Esophagus squamous epithelium (tissue), 4 donors: Measurements from ENCODE around the gene STN1.

Experiments used
- POLR2A ChIP-seq, 4 donors: fragments of 450-650 bp; IDR thresholded peaks; one replicate each; pipeline ENCODE4 v1.6.1; 2017; ENCODE audit warnings: antibody characterized with exemption in 4 of 4, mild to moderate bottlenecking in 4 of 4, moderate library complexity in 3 of 4
- TF ChIP-seq, protein P1 (sequence below), 6 experiments: fragments of 450-650 bp in 4 of 6; fragments of 200-600 bp in 2 of 6; sonication (generic) in 2 of 6; IDR thresholded peaks; one replicate each; pipeline ENCODE4 v1.5.1; 2016 to 2019; ENCODE audit warnings: antibody characterized with exemption in 6 of 6, mild to moderate bottlenecking in 4 of 6, moderate library complexity in 4 of 6

DNA sequence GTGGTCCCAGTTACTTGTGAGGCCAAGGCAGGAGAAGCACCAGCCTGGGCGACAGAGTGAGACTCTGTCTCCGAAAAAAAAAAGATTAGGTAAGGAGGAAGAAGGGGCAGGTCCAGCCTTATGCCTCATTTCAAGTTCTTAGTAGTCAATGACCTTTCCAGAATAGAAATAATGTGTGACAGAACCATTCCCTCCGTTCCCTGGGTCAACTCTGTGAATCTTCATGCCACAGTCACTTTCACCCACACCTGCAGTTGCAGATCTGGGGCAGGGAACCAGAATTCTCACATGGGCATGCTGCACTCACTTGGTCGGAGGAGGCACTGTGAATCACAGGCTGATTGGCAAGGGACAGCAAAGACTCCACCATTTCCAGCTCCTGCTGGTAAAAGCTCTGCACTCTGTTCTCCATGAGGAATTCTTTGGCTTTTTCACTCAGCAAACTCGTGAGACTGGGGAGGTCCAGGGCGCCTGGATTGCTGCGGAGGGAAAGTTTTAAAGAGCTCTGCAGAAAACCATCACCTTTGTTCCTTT, 20.7 kb downstream of the STN1 start:
- TF ChIP-seq, protein P1, sequence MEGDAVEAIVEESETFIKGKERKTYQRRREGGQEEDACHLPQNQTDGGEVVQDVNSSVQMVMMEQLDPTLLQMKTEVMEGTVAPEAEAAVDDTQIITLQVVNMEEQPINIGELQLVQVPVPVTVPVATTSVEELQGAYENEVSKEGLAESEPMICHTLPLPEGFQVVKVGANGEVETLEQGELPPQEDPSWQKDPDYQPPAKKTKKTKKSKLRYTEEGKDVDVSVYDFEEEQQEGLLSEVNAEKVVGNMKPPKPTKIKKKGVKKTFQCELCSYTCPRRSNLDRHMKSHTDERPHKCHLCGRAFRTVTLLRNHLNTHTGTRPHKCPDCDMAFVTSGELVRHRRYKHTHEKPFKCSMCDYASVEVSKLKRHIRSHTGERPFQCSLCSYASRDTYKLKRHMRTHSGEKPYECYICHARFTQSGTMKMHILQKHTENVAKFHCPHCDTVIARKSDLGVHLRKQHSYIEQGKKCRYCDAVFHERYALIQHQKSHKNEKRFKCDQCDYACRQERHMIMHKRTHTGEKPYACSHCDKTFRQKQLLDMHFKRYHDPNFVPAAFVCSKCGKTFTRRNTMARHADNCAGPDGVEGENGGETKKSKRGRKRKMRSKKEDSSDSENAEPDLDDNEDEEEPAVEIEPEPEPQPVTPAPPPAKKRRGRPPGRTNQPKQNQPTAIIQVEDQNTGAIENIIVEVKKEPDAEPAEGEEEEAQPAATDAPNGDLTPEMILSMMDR (IDR thresholded peaks at IDR 0.05) = no peak
- TF ChIP-seq POLR2A (IDR thresholded peaks at IDR 0.05) = no peak
